Spinal cord (tissue), 10 donors: ENCODE data around the gene ARHGAP18. TPM values are rescaled to one million over a fixed set of nuclear protein-coding genes. Genes with fewer than 3 reads are reported as not detected.

Experiments used
- DNase-seq, 6 donors: peaks; one replicate each; pipeline versions ENCODE4 v3.0.0 to v3.0.0-alpha.2; 2013 to 2015; ENCODE audit warnings: low spot score in 6 of 6, low read depth in 4 of 6
- H3K27ac ChIP-seq: one replicate; pipeline ENCODE4 v1.5.1; 2013; ENCODE audit warnings: low read depth, low read length, control low read depth
- H3K27me3 ChIP-seq: one replicate; pipeline ENCODE4 v1.6.1; 2013; ENCODE audit warnings: low read length; ENCODE audit not compliant: control insufficient read depth, insufficient read depth
- H3K36me3 ChIP-seq: one replicate; pipeline ENCODE4 v1.6.1; 2013; ENCODE audit warnings: low read length; ENCODE audit not compliant: control insufficient read depth, insufficient read depth
- H3K4me1 ChIP-seq: one replicate; pipeline ENCODE4 v1.6.1; 2013; ENCODE audit warnings: low read length; ENCODE audit not compliant: control insufficient read depth, insufficient read depth
- H3K4me3 ChIP-seq: one replicate; pipeline ENCODE4 v1.5.1; 2013; ENCODE audit warnings: low read depth, low read length, control low read depth
- H3K9me3 ChIP-seq: one replicate; pipeline ENCODE4 v1.6.1; 2013; ENCODE audit warnings: low read length; ENCODE audit not compliant: control insufficient read depth, insufficient read depth
- WGBS: methylation state at CpG from one replicate; pipeline ENCODE4 v1.1.5; 2013; ENCODE audit warnings: missing lambda C conversion rate; ENCODE audit not compliant: insufficient coverage; 5-methylcytosine and 5-hydroxymethylcytosine counted together
- polyA plus RNA-seq, 2 donors: library from polyadenylated mRNA; unstranded; fragments of 120-200 nt; gene quantifications; one replicate each; pipeline ENCODE4 v1.2.1, GENCODE V29; 2013; ENCODE audit not compliant: insufficient read length in 2 of 2
- total RNA-seq, 2 donors: library from RNA; depleted of rRNA in 1 of 2; stranded (reverse); fragments of 120-200 nt in 1 of 2; fragments of >200 nt in 1 of 2; gene quantifications; one replicate each; pipeline versions ENCODE4 v1.2.3 to v1.2.4, GENCODE V29; 2013 to 2014
- donor health status: healthy.

Gene ARHGAP18
- total and polyA plus RNA-seq, 4 donors: 8.0 to 18.6 (median 13.9) TPM

DNA sequence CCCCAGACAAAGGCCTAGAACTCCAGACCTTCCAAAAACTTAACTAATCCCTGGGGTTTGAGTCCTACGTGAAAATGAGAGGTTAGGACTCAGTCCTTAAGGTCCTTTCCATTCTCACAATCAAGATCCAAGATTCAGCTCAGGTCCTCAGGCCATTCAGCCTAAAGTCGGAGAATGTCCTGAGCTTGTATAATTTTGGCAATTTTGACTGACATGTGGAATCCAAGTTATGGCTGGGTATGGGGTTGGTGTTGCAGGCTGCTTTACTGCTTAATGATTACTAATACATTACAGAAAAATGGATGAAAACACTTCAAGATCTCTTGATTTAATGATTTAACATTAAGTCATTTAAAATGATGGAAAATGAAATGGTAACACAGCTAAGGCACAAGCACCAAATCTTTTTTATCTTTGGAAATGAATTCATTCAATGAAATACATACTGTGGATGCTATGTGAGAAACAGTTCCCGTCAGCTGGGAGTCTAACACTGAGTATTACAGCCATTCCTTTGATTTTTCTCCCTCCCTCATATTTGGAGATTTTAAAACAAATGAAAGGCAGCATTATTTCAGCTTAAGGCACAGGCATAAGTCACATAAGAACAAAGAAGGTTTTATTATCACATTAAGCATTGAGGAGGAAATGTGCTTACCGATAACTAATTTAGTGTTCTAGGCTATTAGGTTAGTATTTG, 1.3 kb downstream of the ARHGAP18 start:
- H3K9me3 ChIP-seq: no peaks in the 10 kb centered on the region
- peak in 2 of 6 donors; percentile 31 to 34 for DNase-seq
- peaks cover 12% of the 10 kb centered on the region for H3K4me1 ChIP-seq
- no CpG with 5 or more reads among the region's 4 CpGs for WGBS
- no peaks in the 10 kb centered on the region for H3K36me3 ChIP-seq
- peak overlapping the region; percentile 70 for H3K4me3 ChIP-seq
- H3K27me3 ChIP-seq: no peaks in the 10 kb centered on the region
- H3K27ac ChIP-seq: peak overlapping the region; percentile 95

GRCh38 chr6:129707882-129708495, 2.0 kb downstream of the ARHGAP18 start:
- H3K4me1 ChIP-seq: peaks cover 12% of the 10 kb centered on the region
- H3K27ac ChIP-seq: peak overlapping the region; percentile 95
- H3K27me3 ChIP-seq: no peaks in the 10 kb centered on the region
- WGBS: 90% methylated on average over 6 of the region's 8 CpGs
- no peaks in the 10 kb centered on the region for H3K9me3 ChIP-seq
- peak overlapping the region; percentile 70 for H3K4me3 ChIP-seq
- DNase-seq: no peak
- H3K36me3 ChIP-seq: no peaks in the 10 kb centered on the region

DNA sequence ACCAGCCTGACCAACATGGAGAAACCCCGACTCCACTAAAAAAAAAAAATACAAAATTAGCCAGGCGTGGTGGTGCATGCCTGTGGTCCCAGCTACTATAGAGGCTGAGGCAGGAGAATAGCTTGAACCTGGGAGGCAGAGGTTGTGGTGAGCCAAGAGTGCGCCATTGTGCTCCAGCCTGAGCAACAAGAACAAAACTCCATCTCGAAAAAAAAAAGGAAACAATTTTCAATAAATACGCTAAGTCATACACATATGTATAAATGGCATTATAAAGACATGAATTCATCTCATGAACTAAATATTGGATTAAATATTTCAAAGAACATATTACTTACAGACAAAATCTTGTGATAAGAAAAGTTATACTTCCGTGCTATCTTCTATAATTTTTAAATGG, 2.9 kb downstream of the ARHGAP18 start:
- no peaks in the 10 kb centered on the region for H3K36me3 ChIP-seq
- WGBS: no CpG with 5 or more reads among the region's 6 CpGs
- no peak for DNase-seq
- H3K9me3 ChIP-seq: no peaks in the 10 kb centered on the region
- H3K27ac ChIP-seq: no peak overlapping the region
- H3K4me1 ChIP-seq: peaks cover 12% of the 10 kb centered on the region
- no peaks in the 10 kb centered on the region for H3K27me3 ChIP-seq
- no peak overlapping the region for H3K4me3 ChIP-seq

DNA sequence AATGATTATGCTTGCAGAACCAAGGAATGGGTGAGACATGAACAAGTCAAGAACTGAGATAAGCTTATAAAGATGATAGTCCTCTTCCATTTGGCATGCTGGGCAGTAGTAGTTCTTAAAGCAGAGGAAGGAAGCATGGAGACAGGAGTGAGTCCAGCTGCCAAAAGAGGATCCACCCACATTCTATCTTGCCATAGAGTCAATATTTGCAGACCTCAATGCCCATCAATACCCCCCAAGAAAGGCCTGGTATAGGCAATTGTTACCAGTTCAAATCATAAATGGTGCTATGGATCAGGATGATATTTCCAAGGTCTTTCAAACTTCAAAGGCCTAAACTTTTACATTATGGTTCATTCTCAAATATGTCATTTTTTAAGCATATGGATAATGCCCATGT, 4.8 kb downstream of the ARHGAP18 start:
- Histone ChIP-seq H3K36me3 (no peaks in the 10 kb centered on the region), H3K9me3 (no peaks in the 10 kb centered on the region), H3K27ac (no peak overlapping the region), H3K4me3 (no peak overlapping the region), H3K4me1 (peaks cover 12% of the 10 kb centered on the region), H3K27me3 (no peaks in the 10 kb centered on the region)
- no peak for DNase-seq

DNA sequence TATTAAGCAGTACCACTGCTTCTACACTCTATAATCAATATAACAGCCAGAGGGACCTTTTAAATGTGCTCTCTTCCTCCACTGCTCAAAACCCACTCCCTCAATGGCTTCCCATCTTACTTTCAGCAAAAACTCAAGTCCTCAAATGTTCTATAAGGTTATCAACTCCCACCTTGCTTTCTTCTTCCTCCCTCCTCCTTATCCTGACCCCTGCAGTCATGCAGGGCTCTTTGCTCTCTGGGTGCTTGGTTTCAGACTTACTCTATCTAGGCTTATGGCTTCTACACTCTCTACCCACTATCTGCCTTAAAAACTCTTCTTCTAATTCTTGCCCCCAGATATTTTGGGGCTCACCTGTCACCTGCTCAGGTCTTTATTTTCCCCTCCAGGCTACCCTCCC, 5.3 kb downstream of the ARHGAP18 start:
- H3K4me1 ChIP-seq: peaks cover 7% of the 10 kb centered on the region
- no peaks in the 10 kb centered on the region for H3K9me3 ChIP-seq
- H3K4me3 ChIP-seq: no peak overlapping the region
- H3K27ac ChIP-seq: no peak overlapping the region
- H3K27me3 ChIP-seq: no peaks in the 10 kb centered on the region
- no peaks in the 10 kb centered on the region for H3K36me3 ChIP-seq
- DNase-seq: no peak

DNA sequence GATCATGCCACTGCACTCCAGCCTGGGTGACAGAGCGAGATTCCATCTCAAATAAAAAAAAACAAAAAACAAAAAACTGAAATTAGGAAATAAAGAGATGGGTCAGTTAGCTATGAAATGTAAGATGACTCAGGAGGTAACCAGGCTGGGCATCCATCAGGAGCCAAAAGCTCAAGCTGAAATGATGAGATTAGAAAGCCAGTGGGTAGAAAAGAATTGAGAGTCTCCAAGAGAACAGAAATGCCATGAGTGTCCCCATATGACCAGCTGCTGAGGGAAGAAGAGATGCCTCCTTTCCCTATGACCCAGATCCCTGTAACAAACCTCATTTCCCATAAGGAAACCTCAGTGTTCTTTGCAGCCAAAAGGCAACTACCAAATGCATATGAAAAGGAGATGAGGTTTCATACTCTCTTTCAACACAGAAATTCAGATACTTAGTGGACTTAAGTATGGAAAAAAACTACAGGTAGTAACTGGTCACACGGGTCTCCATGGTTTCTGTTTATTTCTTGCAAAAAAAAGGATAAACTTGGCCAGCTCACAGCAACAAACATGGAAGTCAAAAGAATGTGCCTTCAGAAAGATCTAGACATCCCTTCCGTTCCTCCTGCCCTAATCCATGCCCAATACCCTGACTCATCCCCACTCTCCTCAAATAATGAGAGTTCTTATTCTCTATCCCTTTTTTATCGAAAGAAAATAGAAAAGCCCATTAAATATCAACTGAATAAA, 8.1 kb downstream of the ARHGAP18 start:
- H3K4me1 ChIP-seq: no peaks in the 10 kb centered on the region
- H3K27me3 ChIP-seq: no peaks in the 10 kb centered on the region
- H3K9me3 ChIP-seq: no peaks in the 10 kb centered on the region
- 100% methylated on average over 1 of the region's 4 CpGs for WGBS
- no peak overlapping the region for H3K4me3 ChIP-seq
- no peak for DNase-seq
- H3K27ac ChIP-seq: no peak overlapping the region
- no peaks in the 10 kb centered on the region for H3K36me3 ChIP-seq

DNA sequence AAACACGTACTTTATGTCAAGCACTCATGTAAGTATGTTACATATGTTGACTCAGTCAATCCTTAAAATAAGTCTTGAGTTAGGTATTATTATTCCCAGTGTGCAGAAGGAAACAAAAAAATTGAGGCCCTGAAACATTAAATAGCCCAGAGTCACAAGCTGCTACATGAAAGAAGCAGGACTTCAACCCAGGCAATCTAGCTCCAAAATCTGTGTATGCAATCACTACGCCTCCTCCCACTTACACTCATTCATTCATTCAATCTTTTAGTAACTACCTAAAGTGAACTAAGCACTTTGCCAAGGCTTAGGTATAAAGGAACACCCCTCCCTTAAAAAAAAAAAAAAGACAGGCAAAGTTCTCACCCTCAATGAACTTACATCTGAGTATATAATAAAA, 9.3 kb downstream of the ARHGAP18 start:
- WGBS: 100% methylated on average over 1 of the region's 2 CpGs
- Histone ChIP-seq H3K27ac (no peak overlapping the region), H3K9me3 (no peaks in the 10 kb centered on the region), H3K4me3 (no peak overlapping the region), H3K4me1 (no peaks in the 10 kb centered on the region), H3K27me3 (no peaks in the 10 kb centered on the region), H3K36me3 (no peaks in the 10 kb centered on the region)
- no peak for DNase-seq

GRCh38 chr6:129699659-129700058, 10.3 kb downstream of the ARHGAP18 start:
- no peaks in the 10 kb centered on the region for H3K9me3 ChIP-seq
- 90% methylated on average over 2 of the region's 2 CpGs for WGBS
- DNase-seq: no peak
- no peaks in the 10 kb centered on the region for H3K27me3 ChIP-seq
- H3K4me3 ChIP-seq: no peak overlapping the region
- H3K36me3 ChIP-seq: no peaks in the 10 kb centered on the region
- H3K27ac ChIP-seq: no peak overlapping the region
- no peaks in the 10 kb centered on the region for H3K4me1 ChIP-seq

GRCh38 chr6:129698430-129698829, 11.5 kb downstream of the ARHGAP18 start:
- Histone ChIP-seq H3K4me1 (no peaks in the 10 kb centered on the region), H3K27me3 (no peaks in the 10 kb centered on the region), H3K9me3 (no peaks in the 10 kb centered on the region), H3K27ac (no peak overlapping the region), H3K4me3 (no peak overlapping the region), H3K36me3 (no peaks in the 10 kb centered on the region)
- 100% methylated on average over 6 of the region's 9 CpGs for WGBS
- no peak for DNase-seq

GRCh38 chr6:129697788-129698187, 12.2 kb downstream of the ARHGAP18 start:
- no peaks in the 10 kb centered on the region for H3K27me3 ChIP-seq
- no CpG with 5 or more reads among the region's 2 CpGs for WGBS
- DNase-seq: no peak
- no peaks in the 10 kb centered on the region for H3K36me3 ChIP-seq
- no peaks in the 10 kb centered on the region for H3K4me1 ChIP-seq
- no peaks in the 10 kb centered on the region for H3K9me3 ChIP-seq
- H3K4me3 ChIP-seq: no peak overlapping the region
- no peak overlapping the region for H3K27ac ChIP-seq
